ENCODE measurements around the gene ZNF408.

Gene ZNF408

DNA sequence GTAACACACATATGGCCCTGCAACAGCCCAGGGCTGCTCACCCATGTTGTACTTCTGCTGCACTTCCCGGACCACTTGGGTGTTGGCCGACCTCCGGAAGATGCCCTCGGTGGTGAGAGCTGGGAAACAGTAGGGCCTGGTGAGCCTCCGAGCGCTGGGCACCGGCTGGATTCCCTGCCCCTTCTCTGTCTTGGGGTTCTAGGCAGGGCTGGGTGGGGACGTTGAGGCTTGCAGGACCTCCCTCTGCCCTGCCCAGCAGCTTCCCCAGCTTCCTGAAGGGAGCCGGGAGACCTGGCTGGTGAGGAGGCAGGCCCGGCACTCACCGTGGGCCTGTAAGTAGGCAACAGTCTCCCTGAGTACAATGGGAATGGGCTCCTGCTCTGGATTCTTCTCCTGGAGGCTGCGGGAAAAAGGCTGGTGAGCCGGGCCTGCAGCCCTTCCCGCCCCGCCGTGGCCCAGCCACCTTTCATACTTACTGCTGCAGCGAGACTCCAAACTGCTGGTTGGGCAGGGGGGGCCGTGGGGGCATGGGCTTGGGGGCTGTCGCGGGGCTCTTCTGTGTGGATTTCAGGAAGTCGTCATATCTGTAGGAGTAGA lies 20.6 kb upstream of the ZNF408 start:
- Histone ChIP-seq H3K36me3 (ENCODE audit: insufficient read depth, low read length) (peaks cover 76% of the 10 kb centered on the region), H3K9ac (ENCODE audit: low read depth, low read length) (no peak overlapping the region), H4K20me1 (ENCODE audit: insufficient read depth, low read length) (peaks cover 8% of the 10 kb centered on the region), H3K4me3 (ENCODE audit: low read depth in 1 of 2, low read length in 2 of 2) (no peak overlapping the region), H3K4me2 (ENCODE audit: insufficient read depth, low read length) (no peak overlapping the region), H3K4me1 (ENCODE audit: insufficient read depth, low read length) (no peaks in the 10 kb centered on the region), H3K9me3 (ENCODE audit: insufficient read depth, low read length, severe bottlenecking) (no peaks in the 10 kb centered on the region), H3K79me2 (ENCODE audit: insufficient read depth, low read length) (no peaks in the 10 kb centered on the region), H3K27me3 (ENCODE audit: insufficient read depth, low read length, poor library complexity) (no peaks in the 10 kb centered on the region), H2AFZ (ENCODE audit: low read depth, low read length) (no peak overlapping the region), H3K27ac (ENCODE audit: low read length) (no peak overlapping the region)
- no peak for DNase-seq
- TF ChIP-seq CTCF (IDR thresholded peaks at IDR 0.05; ENCODE audit: borderline replicate concordance, extremely low read depth, low read length, poor library complexity, severe bottlenecking) (no peak), EZH2 (IDR thresholded peaks at IDR 0.05; ENCODE audit: borderline replicate concordance, low read depth, low read length, severe bottlenecking) (no peak)
- no peak for ATAC-seq (ENCODE audit: insufficient read depth, low read depth)

GRCh38 chr11:46680815-46681214 lies 20.0 kb upstream of the ZNF408 start:
- no peak for DNase-seq
- Histone ChIP-seq H3K4me3 (ENCODE audit: low read depth in 1 of 2, low read length in 2 of 2) (no peak overlapping the region), H3K4me2 (ENCODE audit: insufficient read depth, low read length) (no peak overlapping the region), H4K20me1 (ENCODE audit: insufficient read depth, low read length) (peaks cover 8% of the 10 kb centered on the region), H3K9ac (ENCODE audit: low read depth, low read length) (no peak overlapping the region), H3K27me3 (ENCODE audit: insufficient read depth, low read length, poor library complexity) (no peaks in the 10 kb centered on the region), H3K79me2 (ENCODE audit: insufficient read depth, low read length) (no peaks in the 10 kb centered on the region), H2AFZ (ENCODE audit: low read depth, low read length) (no peak overlapping the region), H3K9me3 (ENCODE audit: insufficient read depth, low read length, severe bottlenecking) (no peaks in the 10 kb centered on the region), H3K36me3 (ENCODE audit: insufficient read depth, low read length) (peaks cover 72% of the 10 kb centered on the region), H3K4me1 (ENCODE audit: insufficient read depth, low read length) (no peaks in the 10 kb centered on the region), H3K27ac (ENCODE audit: low read length) (no peak overlapping the region)
- TF ChIP-seq EZH2 (IDR thresholded peaks at IDR 0.05; ENCODE audit: borderline replicate concordance, low read depth, low read length, severe bottlenecking): no peak
- ATAC-seq (ENCODE audit: insufficient read depth, low read depth): no peak

DNA sequence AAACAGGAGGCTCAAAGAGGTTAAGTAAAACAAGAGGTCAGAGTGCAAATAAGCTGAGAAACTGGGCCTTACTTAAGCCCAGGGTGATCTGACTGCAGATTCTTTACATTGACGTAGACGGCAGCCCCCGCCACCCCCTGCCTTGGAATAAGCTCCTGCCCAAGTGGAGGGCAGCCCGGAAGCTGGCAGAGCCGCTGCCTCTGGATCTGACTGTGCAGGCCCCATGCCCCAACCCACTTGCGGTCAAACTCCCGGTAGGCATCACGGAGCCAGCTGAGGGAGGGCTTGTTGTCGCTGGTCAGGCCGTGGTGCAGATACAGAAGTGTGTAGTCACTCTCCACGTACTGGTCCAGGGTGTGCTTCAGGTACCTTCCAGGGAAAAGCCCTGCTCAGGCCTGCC lies 19.0 kb upstream of the ZNF408 start:
- Histone ChIP-seq H4K20me1 (ENCODE audit: insufficient read depth, low read length) (peaks cover 8% of the 10 kb centered on the region), H3K9me3 (ENCODE audit: insufficient read depth, low read length, severe bottlenecking) (no peaks in the 10 kb centered on the region), H3K9ac (ENCODE audit: low read depth, low read length) (no peak overlapping the region), H3K4me3 (ENCODE audit: low read depth in 1 of 2, low read length in 2 of 2) (no peak overlapping the region), H3K27ac (ENCODE audit: low read length) (no peak overlapping the region), H3K4me2 (ENCODE audit: insufficient read depth, low read length) (no peak overlapping the region), H3K27me3 (ENCODE audit: insufficient read depth, low read length, poor library complexity) (no peaks in the 10 kb centered on the region), H3K4me1 (ENCODE audit: insufficient read depth, low read length) (no peaks in the 10 kb centered on the region), H3K79me2 (ENCODE audit: insufficient read depth, low read length) (no peaks in the 10 kb centered on the region), H2AFZ (ENCODE audit: low read depth, low read length) (no peak overlapping the region), H3K36me3 (ENCODE audit: insufficient read depth, low read length) (peaks cover 70% of the 10 kb centered on the region)
- TF ChIP-seq CTCF (IDR thresholded peaks at IDR 0.05; ENCODE audit: borderline replicate concordance, extremely low read depth, low read length, poor library complexity, severe bottlenecking): no peak
- no peak for TF ChIP-seq EZH2 (IDR thresholded peaks at IDR 0.05; ENCODE audit: borderline replicate concordance, low read depth, low read length, severe bottlenecking)
- ATAC-seq (ENCODE audit: insufficient read depth, low read depth): no peak
- no peak for DNase-seq

GRCh38 chr11:46682773-46683752 lies 17.8 kb upstream of the ZNF408 start:
- Histone ChIP-seq H3K4me1 (ENCODE audit: insufficient read depth, low read length) (no peaks in the 10 kb centered on the region), H3K36me3 (ENCODE audit: insufficient read depth, low read length) (peaks cover 74% of the 10 kb centered on the region), H3K27me3 (ENCODE audit: insufficient read depth, low read length, poor library complexity) (no peaks in the 10 kb centered on the region), H3K27ac (ENCODE audit: low read length) (no peak overlapping the region), H3K4me3 (ENCODE audit: low read depth in 1 of 2, low read length in 2 of 2) (no peak overlapping the region), H2AFZ (ENCODE audit: low read depth, low read length) (no peak overlapping the region), H3K79me2 (ENCODE audit: insufficient read depth, low read length) (no peaks in the 10 kb centered on the region), H3K4me2 (ENCODE audit: insufficient read depth, low read length) (no peak overlapping the region), H4K20me1 (ENCODE audit: insufficient read depth, low read length) (peaks cover 8% of the 10 kb centered on the region), H3K9ac (ENCODE audit: low read depth, low read length) (no peak overlapping the region), H3K9me3 (ENCODE audit: insufficient read depth, low read length, severe bottlenecking) (no peaks in the 10 kb centered on the region)
- ATAC-seq (ENCODE audit: insufficient read depth, low read depth) (no peak), DNase-seq (no peak)
- TF ChIP-seq EZH2 (IDR thresholded peaks at IDR 0.05; ENCODE audit: borderline replicate concordance, low read depth, low read length, severe bottlenecking): no peak
- TF ChIP-seq CTCF (IDR thresholded peaks at IDR 0.05; ENCODE audit: borderline replicate concordance, extremely low read depth, low read length, poor library complexity, severe bottlenecking): no peak

All from DND-41 (cell line).